Sciatic nerve (tissue), 2 donors: ENCODE data around the gene RNF141. TPM values are rescaled to one million over a fixed set of nuclear protein-coding genes. Genes with fewer than 3 reads are reported as not detected.

Experiments
- ATAC-seq: fragments of 200-7000 bp; cut with Tn5 transposase; one replicate; pipeline ENCODE4 v1.9.1; 2020; ENCODE audit warnings: mild to moderate bottlenecking, moderate library complexity
- DNase-seq: peaks from one replicate; pipeline ENCODE4 v3.0.0-alpha.2; 2020; ENCODE audit warnings: low spot score
- intact Hi-C: fragments of 100-400 bp; cut with DNase I; formaldehyde crosslinking; loops from one replicate; pipeline ENCODE4 v1.14.2; 2022
- total RNA-seq: library from RNA; stranded (reverse); fragmentation: NEBNext Ultra II Directional; extraction: Animal tissue kit (Norgen Biotek cat#: 25700); gene quantifications from one replicate; pipeline ENCODE4 v1.2.1, GENCODE V29; 2021
- donor health status: DM: no; HTN: no; CAD: no.
- donor health status: DM: no; HTN: no; CAD: no.

RNF141 gene
- total RNA-seq, 1 donor from 2014 or later = 84.7 TPM

DNA sequence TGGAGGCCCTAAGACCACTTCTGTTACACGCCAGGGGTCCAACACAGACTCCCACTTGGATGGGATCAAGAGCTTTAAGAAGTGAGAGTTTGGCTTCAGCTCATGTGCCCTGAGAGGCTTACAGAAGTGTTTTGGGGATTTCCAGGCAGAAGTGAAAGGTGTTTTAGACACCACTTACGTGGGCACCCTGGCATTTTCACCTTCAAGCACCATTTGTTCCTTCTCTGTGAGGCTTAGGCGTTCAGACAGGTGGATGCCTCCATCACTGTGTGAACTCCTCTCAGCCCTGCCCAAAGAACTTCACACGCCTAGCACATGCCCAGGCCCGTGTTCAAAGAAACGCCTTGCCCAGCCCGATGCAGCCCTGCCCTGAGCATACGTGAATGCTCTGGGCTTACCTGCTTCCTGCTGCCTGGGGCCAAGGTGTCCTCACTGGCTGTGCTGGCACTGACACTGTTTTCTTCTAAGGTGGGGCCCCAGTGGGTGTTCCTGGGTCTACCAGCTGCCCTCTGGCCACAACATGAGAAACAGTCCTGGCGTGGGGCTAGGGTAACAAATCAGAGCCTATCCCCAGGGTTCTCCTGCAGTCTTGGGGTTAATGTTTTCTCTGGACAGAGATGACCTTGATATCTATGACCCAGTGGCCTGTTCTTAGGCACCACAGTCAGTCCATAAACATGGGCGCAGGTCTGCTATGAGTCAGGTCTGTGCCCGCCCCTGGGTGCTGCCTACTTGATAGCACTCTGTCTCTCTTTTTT lies 51.9 kb downstream of the RNF141 start:
- no peak for DNase-seq
- ATAC-seq = no peak
- intact Hi-C loops = no loop called here

DNA sequence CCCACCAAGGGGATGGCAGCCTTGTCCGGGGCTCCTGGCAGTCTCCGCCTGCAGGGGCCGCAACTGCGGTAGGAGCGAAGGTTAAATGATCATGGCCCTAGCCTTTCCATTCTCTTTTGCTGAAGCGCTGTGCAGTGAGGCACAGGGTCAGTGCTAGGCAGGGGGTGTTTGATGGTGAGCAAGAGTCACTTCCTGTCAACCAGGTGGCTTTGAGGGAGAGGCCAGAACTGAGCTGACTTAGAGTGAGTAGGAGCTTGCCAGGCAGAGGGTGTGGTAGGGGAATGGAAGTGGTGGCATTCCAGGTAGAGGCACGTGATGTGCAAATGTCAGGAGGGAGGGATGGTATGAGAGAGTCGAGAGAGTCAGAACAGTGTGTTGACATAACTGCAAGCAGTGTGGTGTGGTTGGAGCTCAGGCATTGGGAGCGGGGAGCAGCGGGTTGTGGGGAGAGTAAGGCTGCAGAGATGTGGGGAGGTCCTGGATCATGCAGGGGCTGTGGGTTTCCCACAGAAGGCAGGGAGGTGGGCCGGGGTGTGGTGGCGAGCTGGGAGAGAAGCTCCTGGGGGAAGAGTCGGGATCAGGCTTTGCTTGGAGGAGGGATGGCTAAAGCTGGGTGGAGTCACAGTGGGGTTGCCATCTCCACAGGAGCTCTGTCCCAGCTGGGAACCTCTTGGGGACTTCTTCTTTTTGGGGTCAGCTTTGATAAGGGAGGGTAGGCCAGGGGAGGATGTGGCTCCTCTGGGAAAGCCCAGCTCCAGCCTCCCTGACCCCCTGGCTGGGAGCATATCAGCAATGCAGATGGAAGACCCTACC lies 52.7 kb downstream of the RNF141 start:
- DNase-seq (no peak), ATAC-seq (no peak)
- intact Hi-C loops = no loop called here

DNA sequence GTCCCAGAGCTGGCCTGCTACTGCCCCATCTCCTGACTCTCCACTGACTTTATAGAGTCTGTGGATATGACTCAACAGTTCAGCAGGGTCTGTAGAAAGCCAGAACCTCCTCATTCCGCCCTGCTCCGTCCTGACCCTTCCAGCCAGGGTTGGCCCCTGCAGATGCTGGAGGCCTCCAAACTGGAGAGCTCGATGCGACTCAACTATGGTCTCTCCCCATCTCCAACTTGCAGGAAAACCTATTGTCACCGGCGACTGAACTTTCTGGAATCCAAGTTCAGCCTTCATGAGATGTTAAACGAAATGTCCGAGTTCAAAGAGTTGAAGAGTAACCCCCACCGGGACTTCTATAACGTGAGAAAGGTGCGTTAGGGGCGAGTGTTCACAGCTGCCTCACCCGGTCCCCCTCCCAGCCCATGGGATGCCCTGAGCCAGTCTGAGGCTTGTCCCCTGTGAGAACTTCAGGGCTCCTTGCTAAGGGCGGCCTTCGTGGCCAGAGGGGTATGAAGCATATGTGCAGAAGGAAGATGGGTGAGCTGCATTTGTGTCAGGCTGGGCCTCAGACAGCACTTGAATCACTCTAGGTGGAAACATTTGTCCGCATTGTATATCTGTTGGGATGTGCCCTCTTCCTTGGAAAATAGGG lies 53.9 kb downstream of the RNF141 start:
- intact Hi-C loops = no loop called here
- no peak for DNase-seq
- ATAC-seq = no peak

DNA sequence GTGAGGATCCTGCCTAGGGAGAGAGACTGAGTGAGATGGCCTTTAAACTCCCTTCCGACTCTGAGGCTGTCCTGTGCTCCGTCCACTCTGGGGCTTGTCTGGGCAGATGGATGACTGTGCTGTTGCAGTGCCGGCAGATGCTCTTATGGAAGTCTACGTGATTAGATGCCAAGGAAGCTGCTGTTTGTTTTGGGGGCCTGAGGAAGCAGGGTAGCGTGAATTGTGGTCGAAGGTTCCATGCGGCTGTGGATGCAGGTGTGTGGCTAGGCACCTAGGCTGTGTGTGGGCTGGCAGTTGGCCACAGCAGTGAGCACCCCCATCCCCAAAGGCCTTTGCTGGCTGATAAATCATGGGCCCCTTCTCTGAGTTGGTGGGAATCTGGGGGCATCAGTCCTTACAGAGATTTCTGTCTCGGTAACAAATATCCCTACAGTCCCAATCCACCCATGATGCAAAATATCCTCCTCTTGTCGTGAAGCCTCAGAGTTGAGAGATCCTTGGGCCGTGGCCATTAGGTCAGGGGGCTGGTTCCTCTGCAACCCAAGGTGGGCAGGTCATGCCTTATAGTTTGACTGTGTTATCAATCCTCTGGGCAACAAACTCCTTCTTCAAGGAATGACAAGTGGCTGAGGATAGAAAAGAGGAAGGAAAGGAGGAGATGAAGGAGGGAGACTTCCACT lies 54.7 kb downstream of the RNF141 start:
- intact Hi-C loops = no loop called here
- DNase-seq (no peak), ATAC-seq (no peak)

DNA sequence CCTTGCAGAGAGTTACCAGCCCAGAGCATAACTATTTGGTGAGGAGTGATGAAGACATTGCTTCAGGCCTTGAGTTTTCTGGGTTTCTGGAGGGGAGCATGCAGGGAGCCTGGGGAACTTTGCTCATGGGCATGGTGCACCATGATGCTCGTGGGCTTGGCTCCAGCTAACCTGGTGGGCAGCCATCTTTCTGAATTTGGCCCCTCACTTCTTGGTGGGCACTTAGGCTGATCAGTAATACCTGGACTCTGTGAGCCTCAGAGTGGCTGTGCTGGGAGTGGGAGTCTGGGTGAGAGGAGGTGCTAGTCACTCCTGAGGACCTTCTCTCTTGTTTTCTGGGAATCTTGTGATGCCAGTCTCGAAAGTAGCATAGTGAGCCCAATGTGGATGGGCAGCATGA lies 55.3 kb downstream of the RNF141 start:
- DNase-seq = no peak
- ATAC-seq = no peak
- intact Hi-C loops = no loop called here

DNA sequence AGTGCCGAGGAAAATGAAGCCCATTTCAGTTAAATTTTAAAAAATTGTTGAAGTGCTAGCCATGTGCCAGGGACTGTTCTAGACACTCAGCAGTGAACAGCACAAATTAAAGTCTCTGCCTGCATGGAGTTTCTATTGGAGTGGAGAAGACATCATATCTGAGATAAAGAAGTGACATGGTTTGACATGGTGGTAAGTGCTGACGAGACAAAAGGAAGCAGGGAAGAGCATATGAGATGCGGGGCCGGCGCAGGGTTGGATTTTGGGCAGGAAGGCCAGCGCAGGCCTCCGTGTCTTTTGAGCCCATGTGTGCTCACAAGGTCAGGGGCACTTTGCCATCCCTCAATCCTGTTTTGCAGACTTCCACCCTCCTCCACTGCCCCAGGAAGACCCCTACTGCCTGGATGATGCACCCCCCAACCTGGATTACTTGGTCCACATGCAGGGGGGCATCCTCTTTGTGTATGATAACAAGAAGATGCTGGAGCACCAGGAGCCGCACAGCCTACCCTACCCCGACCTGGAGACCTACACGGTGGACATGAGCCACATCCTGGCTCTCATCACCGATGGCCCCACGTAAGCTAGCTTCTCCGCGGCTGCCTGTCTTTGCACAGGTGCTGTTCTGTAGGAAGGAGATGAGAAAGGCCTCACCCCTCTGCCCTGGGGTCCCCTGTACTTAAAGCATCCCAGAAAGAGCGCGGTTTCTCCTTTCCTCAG lies 56.4 kb downstream of the RNF141 start:
- ATAC-seq (no peak), DNase-seq (no peak)
- intact Hi-C loops = no loop called here

DNA sequence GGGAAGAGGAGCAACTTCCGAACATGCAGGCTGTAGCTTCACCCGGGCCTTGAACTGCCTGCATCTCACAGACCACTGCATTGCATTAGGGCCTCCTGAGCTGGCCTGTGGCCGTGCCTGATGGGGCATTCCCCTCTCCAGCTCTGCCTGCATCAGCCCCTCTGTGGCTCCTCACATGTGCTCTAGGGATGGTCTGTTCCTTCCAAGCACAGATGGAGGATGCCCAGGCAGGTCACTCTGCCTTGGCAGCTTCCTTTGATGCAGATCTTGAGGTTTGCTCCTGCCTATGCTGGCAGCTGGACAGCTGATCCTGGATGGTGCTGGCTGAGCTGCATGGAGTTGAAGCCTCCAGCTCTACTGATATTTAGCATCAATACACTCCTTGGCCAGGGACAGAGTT lies 57.4 kb downstream of the RNF141 start:
- intact Hi-C loops = no loop called here
- ATAC-seq (no peak), DNase-seq (no peak)

DNA sequence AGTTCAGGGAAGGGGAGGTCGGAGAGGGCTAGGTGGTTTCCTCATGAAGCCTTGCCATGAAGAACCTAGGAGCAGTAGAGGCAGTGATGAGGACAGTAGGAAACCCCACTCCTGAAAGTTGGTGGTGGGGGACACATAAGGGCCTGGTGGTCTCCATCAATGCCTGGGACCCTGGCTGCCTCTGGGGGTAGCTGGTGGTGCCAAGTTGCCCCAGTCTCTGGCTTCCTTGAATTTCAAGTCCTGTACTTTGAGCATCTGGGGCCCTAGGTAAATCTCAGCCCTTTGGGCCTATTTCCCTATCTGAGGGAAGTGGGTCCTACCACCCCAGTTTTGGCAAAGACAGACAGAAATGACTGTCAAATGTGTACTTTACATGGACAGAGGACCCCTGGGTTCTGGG lies 57.8 kb downstream of the RNF141 start:
- intact Hi-C loops = no loop called here
- ATAC-seq (no peak), DNase-seq (no peak)

DNA sequence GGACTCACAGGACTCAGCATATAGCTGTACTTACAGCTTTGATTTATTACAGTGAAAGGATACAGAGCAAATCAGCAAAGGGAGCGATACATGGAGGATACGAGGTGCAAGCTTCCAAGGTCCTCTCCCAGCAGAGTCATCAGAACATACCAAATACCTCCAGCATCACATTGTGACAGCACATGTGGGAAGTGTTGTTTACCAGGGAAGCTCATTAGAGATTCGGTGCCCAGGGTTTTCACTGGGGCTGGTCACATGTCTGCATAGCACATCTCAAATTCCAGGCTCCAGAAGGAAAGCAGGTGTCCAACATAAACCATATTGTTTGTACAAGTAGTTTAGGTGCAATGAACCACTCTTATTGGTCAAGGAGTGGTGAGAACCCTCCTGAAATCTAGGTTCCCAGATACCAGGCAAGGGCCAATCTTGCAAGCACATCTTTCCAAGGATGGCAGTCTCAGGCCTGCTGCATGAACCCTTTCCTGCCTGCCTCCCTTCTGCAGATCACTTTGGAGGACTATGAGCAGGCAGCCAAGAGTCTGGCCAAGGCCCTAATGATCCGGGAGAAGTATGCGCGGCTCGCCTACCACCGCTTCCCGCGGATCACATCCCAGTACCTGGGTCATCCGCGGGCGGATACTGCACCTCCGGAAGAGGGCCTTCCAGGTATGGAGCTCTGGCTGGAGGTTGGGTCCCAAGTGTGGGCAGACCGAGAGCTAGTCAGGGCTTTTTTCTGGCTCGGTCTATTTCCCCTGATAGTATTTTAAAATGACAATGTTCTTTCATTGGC lies 59.2 kb downstream of the RNF141 start:
- no peak for DNase-seq
- no peak for ATAC-seq
- intact Hi-C loops = no loop called here

DNA sequence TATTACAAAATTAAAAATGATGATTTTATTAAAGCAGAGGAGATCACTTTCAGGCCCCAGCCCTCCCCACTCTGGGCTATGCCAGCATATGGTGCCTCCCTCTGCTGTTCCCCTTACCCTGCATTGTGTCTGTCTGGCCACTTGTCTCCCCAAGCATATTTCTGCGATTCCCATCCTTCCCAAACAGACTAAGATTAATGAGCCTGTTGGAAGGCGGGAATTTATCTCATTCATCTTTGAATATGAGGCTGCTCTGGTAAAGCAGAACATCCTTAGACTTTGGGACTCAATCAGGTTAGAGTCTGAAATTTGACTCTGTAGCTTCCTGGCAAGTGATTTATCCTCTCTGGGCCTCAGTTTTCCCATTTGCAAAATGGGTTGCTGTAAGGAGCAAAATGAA lies 60.2 kb downstream of the RNF141 start:
- ATAC-seq (no peak), DNase-seq (no peak)
- intact Hi-C loops = no loop called here

DNA sequence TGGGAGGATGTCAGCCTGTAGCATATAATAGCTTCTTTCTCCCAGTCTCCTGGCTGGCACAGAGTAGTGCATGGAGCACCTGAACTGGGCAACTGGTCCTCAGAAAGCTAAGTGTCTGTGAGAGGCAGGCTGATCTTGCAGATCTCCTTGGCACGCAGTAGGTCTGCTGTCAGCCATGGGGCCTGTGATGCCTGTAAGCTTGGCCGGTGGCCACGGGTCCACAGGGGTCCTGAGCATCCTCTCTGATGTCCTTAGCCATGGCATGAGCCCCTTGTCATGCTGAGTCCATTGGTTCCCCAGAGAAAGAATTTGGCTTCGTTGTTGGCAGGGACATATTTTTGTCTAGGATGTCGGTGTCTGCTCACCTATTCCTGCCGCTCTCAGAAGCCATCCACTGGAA lies 61.0 kb downstream of the RNF141 start:
- ATAC-seq = no peak
- no peak for DNase-seq
- intact Hi-C loops = no loop called here

DNA sequence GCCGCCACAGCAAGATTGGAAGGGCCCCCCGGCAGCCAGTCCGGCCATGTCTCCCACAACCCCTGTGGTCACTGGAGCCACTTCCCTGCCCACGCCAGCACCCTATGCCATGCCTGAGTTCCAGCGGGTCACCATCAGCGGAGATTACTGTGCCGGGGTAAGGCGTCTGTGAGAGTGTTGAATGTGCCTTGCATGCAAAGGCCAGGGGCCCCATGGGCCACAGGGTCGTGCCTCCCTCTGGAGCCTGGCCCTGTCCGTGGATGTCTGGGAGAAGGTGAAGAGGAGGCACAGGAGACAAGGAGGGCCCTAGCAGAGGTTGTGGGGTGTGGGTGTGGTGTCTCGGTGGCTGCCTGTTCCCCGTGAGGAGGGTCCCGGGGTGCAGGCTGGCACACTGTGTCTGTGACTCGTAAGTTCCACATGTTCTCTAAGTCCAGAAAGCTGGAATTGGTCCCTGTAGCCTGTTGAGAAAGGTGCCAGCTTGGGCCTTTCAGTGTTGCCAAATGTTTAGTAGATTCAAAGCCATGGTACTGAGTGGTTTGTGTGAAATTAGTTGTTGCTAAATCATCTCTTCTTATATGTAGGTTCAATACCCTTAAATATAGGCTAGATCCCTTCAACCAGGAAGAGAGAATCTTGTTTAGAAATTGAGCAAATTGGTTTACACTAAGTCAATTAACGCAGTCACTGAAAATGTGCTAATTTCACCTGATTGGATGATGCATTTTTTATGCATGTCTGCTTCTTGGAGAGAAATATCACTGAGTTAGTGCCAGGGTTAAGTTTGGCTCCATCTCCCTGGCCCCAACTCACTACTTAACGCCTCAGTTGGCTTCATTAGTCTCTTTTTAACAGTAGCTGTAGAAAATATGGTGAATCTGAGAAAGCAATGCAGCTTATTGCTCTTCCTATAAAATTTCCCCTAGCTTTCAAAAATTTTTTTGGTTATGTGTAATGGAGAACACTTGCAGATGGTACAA lies 62.1 kb downstream of the RNF141 start:
- DNase-seq (no peak), ATAC-seq (no peak)
- intact Hi-C loops = no loop called here

DNA sequence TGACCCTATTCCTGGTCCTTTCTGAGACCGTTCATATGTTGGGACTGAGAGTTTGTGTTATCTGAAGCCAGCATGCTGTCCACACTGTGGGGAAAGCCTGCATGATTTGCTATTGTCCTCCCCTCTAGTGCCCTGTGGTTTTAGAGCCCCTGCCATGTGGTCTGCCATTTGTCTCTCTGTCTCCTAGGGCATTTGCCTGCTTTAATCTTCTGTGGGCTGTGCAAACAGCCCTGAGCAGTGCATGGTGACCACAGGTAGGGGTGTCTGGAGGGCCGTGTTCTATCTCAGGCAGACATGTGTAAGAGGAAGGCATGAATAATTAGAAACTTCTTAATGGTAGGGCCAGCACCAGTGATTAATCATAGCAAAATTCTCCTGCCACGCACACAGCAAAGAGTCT lies 62.9 kb downstream of the RNF141 start:
- intact Hi-C loops = no loop called here
- ATAC-seq (no peak), DNase-seq (no peak)

DNA sequence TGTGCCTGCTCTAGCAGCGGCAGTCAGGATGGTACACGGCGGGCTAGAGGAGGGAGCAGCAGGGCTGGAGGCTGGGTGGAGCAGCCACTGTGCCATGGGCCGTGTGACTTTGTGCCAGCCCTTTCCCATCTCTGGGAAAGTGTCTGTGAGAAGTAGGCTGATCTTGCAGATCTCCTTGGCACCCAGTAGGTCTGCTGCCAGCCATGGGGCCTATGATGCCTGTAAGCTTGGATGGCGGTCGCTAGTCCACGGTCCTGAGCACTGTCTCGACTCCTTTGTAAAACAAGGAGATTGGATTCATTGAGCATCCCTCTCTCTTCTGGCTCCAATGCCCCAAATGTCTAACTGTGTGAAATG lies 63.3 kb downstream of the RNF141 start:
- ATAC-seq = no peak
- no peak for DNase-seq
- intact Hi-C loops = no loop called here

DNA sequence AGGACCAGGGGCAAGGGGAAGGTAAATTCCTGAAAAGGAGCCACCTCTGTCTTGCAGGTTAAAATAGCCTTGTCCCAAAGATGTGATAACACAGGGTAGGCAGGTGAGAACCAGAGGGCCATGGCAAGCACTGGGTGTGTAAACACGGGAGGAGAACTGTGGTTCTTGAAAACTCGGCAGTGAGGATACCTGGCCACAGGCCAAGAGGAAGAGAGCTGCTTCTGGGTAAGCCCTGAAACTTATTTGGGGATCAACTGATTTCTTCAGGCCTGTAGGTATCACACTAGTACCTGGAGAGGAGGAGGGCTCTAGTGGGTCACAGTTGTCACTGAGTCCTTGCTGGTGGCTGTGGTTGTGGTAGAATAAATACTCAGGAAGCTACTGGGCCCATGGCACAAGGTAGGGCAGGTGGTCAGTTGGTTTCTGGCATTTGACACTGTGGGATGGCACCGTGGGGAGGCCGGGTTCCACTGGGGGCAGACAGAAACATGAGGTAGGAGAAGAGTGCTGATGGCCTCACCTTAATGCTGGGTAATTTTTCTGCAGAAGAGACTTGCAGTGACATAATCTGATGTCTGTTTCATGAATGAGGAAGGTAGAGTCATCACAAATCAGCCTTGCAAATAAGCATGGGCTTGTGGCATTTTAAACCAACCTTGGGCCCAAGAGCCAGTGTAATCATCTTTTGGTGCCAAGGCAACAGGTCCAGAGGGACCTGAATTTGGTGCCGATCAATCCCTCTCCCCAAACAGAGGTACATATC lies 63.9 kb downstream of the RNF141 start:
- no peak for DNase-seq
- intact Hi-C loops = no loop called here
- ATAC-seq = no peak

DNA sequence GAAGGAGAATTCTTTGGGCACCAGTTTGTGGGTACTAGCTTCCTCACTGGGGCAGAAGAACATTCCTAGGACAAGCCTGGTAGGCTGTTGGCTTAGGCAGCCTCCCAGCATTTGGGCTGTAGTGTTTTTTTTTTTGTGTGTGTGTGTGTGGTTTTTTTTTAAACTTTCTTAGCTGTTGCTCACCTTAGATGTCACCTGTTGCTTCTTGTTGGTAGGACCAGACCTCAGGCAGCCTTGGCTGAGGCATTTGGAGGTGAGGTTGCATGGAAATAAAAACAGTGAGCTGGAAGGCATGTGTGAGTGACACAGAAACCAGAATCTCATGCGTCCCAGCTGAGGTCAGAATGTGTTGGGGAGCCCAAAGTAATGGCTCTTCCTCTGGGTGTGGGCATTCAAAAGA lies 64.6 kb downstream of the RNF141 start:
- intact Hi-C loops = no loop called here
- DNase-seq (no peak), ATAC-seq (no peak)

DNA sequence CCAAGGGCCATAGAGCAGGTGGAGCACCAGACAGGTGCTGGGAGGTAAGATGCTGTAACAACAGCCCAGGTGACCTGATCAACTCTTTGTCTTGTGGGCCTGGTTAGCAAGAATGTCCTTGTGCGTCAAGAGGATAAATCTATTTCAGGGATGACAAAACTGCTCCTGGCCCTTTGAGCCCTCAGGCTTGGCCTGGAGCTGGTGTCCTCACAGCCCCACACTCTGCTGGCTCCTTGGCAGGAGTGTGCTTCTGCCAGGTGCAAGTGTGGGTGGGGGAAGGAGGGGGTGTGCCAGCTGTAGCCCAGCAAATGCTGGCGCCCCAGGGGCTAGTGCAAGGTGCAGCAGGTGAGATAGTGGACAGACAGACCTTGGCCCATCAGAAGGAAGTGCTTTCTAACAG lies 66.4 kb downstream of the RNF141 start:
- ATAC-seq (no peak), DNase-seq (no peak)
- intact Hi-C loops = no loop called here
